Measurements from ENCODE around the gene GALNT2. TPM values are rescaled to one million over a fixed set of nuclear protein-coding genes. Genes with fewer than 3 reads are reported as not detected.

GALNT2 gene
- total RNA-seq, 1 experiment from 2014 or later, result 25.5 TPM

DNA sequence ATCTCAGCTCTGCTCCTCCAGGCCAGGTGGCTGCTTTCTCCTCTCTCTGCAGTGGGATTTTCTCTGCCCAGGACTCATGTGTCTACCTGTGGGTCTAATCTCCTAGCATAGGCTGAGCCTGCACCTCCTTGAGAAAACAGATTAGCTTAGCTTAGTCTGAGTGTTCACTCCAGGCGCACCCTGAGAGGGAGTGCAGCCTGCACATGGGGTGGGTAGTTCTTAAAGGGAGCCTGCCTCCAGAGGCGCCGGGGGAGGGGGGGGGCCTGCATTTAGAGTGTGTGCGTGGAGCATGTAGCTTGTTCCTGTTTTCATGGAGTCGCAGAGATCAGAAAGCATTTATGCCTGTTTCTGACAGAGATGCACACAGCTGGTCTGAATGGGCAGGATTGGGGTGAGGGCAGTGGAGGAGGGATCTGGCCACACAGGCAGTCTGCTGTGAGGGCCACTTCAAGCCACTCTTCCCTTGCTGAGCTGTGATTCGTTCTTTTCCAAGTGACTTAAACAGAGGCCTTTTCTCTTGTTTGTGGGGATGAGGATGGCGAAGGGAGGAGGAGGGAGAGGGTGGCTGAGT, 45.2 kb downstream of the GALNT2 start:
- DNase-seq (ENCODE audit: low spot score), result no peak

DNA sequence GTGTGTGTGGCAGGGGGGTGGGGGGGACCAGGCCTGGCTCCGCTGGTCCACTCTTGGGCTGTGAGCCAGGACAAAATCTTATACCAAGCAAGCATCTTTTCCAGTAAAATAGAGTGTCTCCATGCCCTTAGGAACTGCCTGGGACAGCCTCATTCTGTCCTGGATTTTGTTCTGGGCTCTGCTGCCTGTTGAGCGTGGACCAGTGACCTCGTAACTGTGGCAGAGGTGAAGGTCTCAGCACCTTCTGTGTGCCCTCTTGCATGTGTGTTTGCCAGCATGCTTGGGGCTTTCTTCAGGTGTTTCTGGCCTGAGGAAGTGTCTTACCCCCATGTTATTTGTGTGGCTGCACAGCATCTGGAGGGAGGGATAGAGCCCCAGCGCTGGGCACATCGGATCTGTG, 45.7 kb downstream of the GALNT2 start:
- no peak for DNase-seq (ENCODE audit: low spot score)

GRCh38 chr1:230113235-230113592, 46.2 kb downstream of the GALNT2 start:
- DNase-seq (ENCODE audit: low spot score), result no peak

DNA sequence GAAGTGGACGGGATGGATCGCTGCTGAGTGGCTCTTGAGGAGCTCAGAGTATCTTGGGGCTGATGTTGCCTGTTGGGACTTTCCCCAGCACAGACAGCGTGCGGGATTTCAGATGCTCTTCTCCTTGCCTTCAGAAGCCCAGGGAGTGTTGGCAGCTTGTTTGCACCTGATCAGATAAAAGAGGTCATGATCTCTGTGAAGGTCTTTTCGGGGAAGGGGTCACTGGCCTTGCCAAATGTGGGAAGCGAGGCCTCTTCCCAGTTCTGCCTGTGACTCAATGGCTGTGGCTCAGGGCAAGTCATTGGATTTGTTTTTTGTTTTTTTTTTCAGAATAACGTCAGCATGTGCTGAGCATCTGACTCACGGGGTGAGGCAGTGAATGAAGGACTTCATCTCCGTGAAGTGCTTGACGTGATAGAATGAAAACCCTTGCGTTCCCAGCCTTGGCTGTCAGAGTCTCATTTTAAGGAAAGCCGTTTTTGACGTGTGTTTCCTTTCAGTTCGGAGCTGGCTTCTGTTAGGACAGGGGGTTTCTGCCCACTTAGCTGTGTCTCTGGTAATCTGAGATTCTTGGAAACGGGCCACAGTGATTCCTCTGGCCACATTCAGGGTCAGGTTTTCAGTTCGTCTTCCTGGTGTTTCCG, 46.7 kb downstream of the GALNT2 start:
- DNase-seq (ENCODE audit: low spot score), result no peak

- no peak for DNase-seq (ENCODE audit: low spot score)
Measured at GRCh38 chr1:230114237-230114651, 47.2 kb downstream of the GALNT2 start.

DNA sequence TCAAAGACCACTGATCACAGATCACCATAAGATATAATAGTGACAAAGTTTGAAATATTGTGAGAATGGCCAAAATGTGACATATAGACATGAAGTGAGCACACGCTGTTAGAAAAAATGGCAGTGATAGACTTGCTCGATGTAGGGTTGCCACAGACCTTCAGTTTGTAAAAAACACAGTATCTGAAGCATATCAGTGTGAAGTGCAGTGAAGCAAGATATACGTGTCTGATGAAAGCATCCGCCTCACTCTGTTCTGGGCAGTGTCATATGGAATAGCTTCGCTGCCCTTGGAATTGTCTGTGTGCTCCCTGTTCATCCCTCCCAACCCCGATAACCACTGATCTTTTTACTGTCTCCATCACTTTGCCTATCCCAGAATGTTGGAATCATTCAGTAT, 50.7 kb downstream of the GALNT2 start:
- DNase-seq (ENCODE audit: low spot score), result no peak

DNA sequence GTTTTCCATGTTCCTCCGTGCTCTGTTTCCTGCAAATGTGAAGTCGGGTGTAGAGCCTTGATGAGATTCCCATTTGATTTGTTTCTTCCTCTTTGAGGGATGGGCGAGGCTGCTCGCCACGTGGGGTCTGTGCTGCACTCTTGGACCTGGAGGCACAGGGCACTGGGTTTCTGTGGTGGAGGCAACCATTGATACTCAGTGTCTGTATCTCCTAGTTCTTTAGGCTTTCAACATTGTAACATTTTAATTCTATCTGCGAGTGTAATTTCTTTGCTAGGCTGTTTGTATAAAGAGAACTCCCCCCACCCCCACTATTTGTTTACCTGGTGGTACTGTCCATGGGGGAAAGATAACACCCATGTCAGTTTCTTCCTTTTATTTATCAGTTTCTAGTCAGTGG, 52.3 kb downstream of the GALNT2 start:
- no peak for DNase-seq (ENCODE audit: low spot score)

GRCh38 chr1:230120289-230120920, 53.4 kb downstream of the GALNT2 start:
- no peak for DNase-seq (ENCODE audit: low spot score)

- peak; percentile 79 for DNase-seq (ENCODE audit: low spot score)
Measured at GRCh38 chr1:230120921-230121381, 53.9 kb downstream of the GALNT2 start.

- no peak for DNase-seq (ENCODE audit: low spot score)
Measured at GRCh38 chr1:230121950-230122349, 54.9 kb downstream of the GALNT2 start.

DNA sequence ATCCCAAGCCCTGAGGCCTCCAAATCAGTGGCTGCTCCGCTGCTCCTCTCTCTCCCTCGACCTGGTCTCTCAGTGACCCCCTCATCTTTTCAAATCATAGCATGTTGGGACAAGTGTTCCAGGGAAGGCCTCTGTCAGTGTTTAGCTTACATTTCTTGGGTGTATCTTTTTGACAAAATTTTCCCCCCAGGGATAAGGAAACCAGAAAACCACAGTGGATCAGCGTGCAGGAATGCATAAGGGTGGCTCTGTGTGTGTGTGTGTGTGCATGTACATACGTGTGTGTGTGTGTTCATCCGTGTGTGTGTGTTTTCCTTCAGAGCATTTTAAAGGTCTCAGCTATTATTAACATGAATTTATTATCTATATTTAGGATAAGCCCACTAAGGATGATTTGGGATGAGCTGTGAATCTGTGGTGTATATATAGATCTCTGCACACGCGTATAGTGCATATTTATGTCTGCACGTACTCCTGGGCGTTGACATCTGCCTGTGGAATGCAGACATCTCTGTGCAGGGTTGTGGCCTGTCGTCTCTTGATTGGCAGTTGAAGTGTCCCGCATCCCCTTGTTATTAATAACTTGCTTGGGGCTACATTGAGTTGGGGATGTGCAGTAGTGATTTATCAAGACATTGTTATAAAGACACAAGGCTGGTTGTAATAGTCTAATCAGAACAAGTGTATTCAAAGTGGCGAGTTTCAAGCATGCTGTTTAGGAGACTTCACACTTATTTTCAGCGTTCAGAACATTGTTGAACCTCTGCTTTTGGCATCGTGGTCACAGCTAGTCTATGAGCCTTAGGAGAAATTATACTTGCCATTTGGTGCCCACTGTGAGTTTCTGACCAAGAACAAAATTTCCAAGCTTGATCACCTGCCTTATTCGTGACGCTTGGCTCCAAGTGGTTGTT, 55.6 kb downstream of the GALNT2 start:
- DNase-seq (ENCODE audit: low spot score), result no peak

- DNase-seq (ENCODE audit: low spot score), result no peak
Measured at GRCh38 chr1:230123280-230124185, 56.5 kb downstream of the GALNT2 start.

- DNase-seq (ENCODE audit: low spot score), result no peak
Measured at GRCh38 chr1:230124186-230125128, 57.4 kb downstream of the GALNT2 start.

DNA sequence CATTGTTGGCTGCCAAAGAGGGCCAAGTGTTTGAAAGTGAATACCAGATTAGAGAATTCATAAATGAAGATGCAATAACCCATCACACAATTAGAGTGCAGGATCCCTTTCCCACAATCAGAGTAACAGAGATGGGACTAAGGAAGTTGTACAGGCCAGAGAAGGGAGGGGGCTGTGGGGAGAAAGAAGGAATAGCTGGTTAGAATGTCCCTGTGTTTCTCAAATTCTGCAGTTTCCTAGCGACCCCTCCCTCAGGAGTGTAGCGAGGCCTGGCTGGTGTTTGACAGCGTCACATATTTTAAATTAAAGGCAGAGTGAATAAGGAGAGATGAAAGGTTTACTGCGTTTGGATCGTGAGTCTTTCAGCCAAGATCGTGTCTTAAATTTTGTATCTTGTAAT, 58.1 kb downstream of the GALNT2 start:
- no peak for DNase-seq (ENCODE audit: low spot score)

- DNase-seq (ENCODE audit: low spot score), result no peak
Measured at GRCh38 chr1:230125640-230126528, 58.8 kb downstream of the GALNT2 start.

GRCh38 chr1:230126529-230127104, 59.6 kb downstream of the GALNT2 start:
- DNase-seq (ENCODE audit: low spot score), result no peak

DNA sequence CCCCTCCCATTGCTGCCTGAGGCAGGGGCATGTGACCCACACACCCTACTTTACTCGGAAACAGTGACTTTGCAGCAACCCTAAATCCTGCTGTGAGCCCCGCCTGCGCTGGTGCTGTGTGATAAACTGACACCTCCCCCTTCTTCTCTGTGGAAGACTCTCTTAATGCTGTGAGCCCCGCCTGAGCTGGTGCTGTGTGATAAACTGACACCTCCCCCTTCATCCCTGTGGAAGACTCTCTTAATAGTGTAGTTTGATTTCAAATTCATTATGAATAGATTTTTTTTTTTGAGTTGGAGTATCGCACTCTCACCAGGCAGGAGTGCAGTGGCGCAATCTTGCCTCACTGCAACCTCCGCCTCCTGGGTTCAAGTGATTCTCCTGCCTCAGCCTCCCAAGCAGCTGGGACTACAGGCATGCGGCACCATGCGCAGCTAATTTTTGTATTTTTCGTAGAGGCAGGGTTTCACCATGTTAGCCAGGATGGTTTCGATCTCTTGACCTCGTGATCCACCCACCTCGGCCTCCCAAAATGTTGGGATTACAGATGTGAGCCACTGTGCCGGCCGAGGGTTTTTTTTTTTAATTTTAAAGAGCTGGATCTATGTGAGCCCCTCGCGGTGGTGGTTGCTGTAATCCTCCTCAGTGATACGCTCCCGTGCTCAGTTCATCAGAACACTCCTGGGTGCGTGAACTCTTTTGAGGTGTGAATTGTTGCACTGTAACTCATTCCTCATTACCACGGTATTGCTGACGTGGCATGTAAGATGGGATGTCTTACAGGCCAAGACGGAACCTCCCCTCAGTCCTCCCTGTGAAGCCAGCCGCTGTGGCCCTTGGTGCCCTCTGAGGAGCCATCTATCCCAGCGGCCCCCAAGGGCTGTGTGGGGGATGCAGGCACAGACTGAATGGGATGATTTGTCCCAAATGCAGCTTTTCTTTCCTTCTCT, 60.3 kb downstream of the GALNT2 start:
- DNase-seq (ENCODE audit: low spot score), result no peak

All from HT-29 (cell line).